HUES48 (cell line): ENCODE measurements around the gene TECPR1.

Source experiments
- H3K27ac ChIP-seq: one replicate; pipeline ENCODE4 v1.7.0; 2013; ENCODE audit warnings: low read depth, low read length, inconsistent platforms
- H3K27me3 ChIP-seq: 2 replicates; pipeline ENCODE4 v1.6.1; 2013; ENCODE audit warnings: mild to moderate bottlenecking, low read length; ENCODE audit not compliant: control insufficient read depth, insufficient read depth
- H3K36me3 ChIP-seq: 2 replicates; pipeline ENCODE4 v1.6.1; 2013; ENCODE audit warnings: low read length; ENCODE audit not compliant: control insufficient read depth, insufficient read depth
- H3K4me1 ChIP-seq: 2 replicates; pipeline ENCODE4 v1.6.1; 2013; ENCODE audit warnings: mild to moderate bottlenecking, low read length; ENCODE audit not compliant: control insufficient read depth, insufficient read depth
- H3K4me3 ChIP-seq: 2 replicates; pipeline ENCODE4 v1.5.1; 2013; ENCODE audit warnings: mild to moderate bottlenecking, low read depth, low read length
- H3K9ac ChIP-seq: 2 replicates; pipeline ENCODE4 v1.6.1; 2013; ENCODE audit warnings: mild to moderate bottlenecking, low read depth, low read length, moderate library complexity
- H3K9me3 ChIP-seq: 2 replicates; pipeline ENCODE4 v1.6.1; 2013; ENCODE audit warnings: low read length; ENCODE audit not compliant: control insufficient read depth, insufficient read depth

The TECPR1 gene

DNA sequence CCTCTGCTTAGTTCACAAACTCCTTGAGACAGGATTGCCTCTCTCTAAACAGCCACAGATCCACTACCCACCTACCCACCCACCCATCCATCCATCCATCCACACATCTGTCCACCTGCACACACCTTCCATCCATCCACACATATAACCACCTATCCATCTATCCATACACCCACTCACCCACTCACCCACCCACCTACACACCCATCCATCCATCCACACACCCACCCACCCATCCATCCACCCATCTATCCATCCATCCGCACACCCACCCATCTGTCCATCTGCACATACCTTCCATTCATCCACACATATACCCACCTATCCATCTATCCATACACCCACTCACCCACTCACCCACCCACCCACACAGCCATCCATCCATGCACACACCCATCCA is 9.7 kb downstream of the TECPR1 start:
- Histone ChIP-seq H3K4me1 (peaks cover 4% of the 10 kb centered on the region; the same call in 1 of the 2 replicates), H3K36me3 (no peaks in the 10 kb centered on the region; the same call in 1 of the 2 replicates), H3K27me3 (no peaks in the 10 kb centered on the region), H3K27ac (no peak overlapping the region), H3K9me3 (no peaks in the 10 kb centered on the region), H3K4me3 (no peak overlapping the region), H3K9ac (no peak overlapping the region)

DNA sequence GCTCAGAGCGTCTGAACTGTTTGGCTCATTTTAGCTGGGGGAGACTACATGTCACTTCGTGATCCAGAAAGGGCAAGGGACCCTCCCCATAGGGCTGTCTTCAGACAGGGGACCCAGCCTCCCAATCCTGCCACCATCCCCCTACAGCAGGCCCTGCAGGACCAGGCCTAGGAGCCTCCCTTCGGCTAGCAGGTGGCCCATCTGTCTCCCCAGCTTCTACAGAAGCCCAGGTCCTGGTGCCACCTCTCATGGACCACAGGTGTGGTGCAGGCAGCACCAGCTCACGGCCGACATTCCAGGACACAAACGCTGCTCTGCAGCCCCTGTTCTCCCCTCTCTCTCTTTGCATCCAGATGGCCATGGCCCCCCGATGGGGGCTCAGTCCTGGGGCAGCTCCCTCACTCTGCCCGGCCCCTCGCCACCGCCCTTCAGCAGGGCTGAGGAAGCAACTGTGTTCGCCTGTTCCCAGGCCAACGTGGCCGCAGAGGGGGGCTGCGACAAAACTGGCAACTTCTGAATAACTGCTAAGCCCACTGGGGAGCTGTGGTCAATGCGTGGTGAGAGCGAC is 10.3 kb downstream of the TECPR1 start:
- H3K27me3 ChIP-seq, result no peaks in the 10 kb centered on the region
- H3K9me3 ChIP-seq, result no peaks in the 10 kb centered on the region
- H3K4me1 ChIP-seq, result peaks cover 4% of the 10 kb centered on the region; the same call in 1 of the 2 replicates
- no peak overlapping the region for H3K27ac ChIP-seq
- H3K36me3 ChIP-seq, result no peaks in the 10 kb centered on the region; the same call in 1 of the 2 replicates
- H3K4me3 ChIP-seq, result no peak overlapping the region
- H3K9ac ChIP-seq, result no peak overlapping the region

DNA sequence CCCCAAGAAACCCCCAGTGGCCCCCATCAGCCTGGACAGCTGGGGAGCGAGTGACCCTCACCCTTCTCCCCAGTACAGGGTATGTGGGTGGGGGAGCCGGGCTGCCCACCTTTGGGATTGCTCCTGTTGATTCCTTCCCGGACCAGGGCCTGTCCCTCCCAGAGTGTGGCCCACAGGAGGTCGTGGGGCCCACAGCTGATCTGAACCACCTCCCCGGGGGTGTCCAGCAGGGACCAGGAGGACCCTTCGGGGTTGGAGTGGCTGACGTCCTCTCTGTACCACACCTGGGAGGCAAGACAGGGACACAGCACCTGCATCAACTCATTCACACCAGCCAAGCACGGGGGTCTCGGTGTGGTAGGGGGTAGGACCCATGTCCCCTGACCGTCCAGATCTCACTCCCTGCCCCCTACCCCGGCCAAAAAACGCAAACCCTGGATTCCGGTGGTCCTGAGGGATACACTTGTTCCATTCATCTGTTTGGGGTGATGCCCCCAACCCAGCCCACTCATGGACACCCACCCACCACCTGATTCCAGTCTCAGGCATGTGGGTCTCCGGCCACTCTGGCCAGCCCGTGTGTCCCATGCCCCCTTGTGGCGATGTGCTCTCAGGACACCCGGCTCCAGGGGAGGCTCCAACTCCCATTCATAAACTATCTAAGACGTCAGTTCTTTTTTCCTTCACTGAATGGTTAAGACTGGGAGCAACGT is 10.9 kb downstream of the TECPR1 start:
- peaks cover 4% of the 10 kb centered on the region; the same call in 1 of the 2 replicates for H3K4me1 ChIP-seq
- no peak overlapping the region for H3K27ac ChIP-seq
- H3K4me3 ChIP-seq, result no peak overlapping the region
- H3K9ac ChIP-seq, result no peak overlapping the region
- H3K9me3 ChIP-seq, result no peaks in the 10 kb centered on the region
- no peaks in the 10 kb centered on the region for H3K27me3 ChIP-seq
- H3K36me3 ChIP-seq, result no peaks in the 10 kb centered on the region; the same call in 1 of the 2 replicates

DNA sequence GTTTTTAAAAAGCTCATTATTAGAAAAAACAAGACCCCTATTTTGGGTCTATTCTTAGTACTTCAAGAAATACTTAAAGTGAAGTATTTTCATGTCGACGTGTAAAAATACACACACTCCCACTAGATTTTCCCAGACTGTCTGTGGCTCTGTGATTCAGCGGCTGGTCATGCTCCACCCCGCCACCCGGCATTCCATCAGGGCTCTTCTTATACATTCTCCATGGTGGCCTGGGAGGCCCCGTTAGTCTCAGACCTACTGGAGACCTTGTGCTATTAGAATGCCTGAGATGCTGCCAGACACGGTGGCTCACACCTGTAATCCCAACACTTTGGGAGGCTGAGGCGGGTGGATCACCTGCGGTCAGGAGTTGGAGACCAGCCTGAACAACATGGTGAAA is 13.1 kb downstream of the TECPR1 start:
- no peaks in the 10 kb centered on the region for H3K27me3 ChIP-seq
- H3K4me3 ChIP-seq, result no peak overlapping the region
- no peak overlapping the region for H3K27ac ChIP-seq
- H3K36me3 ChIP-seq, result no peaks in the 10 kb centered on the region; the same call in 1 of the 2 replicates
- no peak overlapping the region for H3K9ac ChIP-seq
- peaks cover 4% of the 10 kb centered on the region; the same call in 1 of the 2 replicates for H3K4me1 ChIP-seq
- H3K9me3 ChIP-seq, result no peaks in the 10 kb centered on the region

DNA sequence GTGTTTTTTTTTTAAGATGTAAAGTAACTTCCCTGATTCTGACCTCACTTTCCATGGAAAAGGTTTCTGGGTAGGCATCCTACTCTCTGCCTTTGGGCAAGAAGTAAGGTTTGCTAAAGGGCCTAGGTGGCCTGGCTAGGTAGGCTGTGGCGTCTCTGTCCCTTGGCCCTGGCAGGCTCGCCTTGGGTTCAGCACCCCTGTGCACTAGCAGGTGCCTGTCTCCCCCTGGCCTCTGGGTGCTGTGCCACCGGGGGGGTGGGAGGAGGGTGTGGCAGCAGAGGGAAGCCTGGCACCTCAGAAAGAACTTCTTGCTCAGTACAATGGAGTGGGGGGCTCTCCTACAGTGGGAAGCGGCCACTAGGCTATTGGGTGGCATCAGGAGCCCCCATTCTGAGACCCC is 14.0 kb downstream of the TECPR1 start:
- Histone ChIP-seq H3K36me3 (no peaks in the 10 kb centered on the region; the same call in 1 of the 2 replicates), H3K4me3 (no peak overlapping the region), H3K9ac (no peak overlapping the region), H3K27me3 (no peaks in the 10 kb centered on the region), H3K27ac (no peak overlapping the region), H3K9me3 (no peaks in the 10 kb centered on the region), H3K4me1 (peaks cover 4% of the 10 kb centered on the region; the same call in 1 of the 2 replicates)

DNA sequence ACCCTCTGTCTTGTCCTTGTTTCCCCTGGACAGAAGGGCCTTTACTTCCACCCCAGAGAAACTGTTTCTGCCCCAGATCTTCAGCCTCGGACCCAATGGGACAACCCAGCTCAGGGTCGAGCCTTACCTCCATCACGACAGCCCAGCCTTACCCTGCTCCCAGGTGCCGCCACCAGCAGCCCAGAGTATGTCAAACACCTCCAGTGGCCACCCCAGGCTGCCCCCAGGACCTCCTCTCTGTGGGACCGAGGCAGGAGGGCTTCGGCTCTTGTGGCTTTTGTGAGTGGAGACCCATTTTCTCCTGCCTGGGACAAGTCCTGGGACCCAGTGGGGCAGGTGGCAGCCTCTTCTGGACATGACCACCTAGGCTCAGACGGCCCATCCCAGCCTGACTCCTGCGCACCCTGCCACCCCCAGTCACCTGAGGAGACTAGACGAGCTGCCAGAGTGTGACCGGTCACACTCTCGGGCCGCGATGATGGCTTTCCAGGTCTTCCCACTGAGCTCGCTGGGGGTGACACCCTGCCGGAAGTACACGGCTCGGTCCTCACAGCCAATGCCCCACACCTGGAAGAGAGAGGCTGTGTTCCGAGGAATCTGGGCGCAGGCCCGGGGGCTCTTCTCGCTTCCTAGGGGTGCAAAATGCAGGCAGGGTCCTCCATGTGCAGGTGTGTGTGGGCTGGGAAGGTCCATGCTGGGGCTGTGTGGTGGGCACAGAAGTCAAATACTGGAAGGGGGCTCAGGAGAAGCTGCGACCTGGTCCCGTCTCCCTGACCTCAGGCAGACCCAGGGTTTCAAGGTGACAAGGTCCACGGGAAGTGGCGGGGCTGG is 15.5 kb downstream of the TECPR1 start:
- H3K27ac ChIP-seq, result no peak overlapping the region
- H3K9ac ChIP-seq, result no peak overlapping the region
- peaks cover 1% of the 10 kb centered on the region; the same call in 1 of the 2 replicates for H3K4me1 ChIP-seq
- no peaks in the 10 kb centered on the region for H3K27me3 ChIP-seq
- no peak overlapping the region for H3K4me3 ChIP-seq
- H3K9me3 ChIP-seq, result no peaks in the 10 kb centered on the region
- no peaks in the 10 kb centered on the region; the same call in 1 of the 2 replicates for H3K36me3 ChIP-seq

DNA sequence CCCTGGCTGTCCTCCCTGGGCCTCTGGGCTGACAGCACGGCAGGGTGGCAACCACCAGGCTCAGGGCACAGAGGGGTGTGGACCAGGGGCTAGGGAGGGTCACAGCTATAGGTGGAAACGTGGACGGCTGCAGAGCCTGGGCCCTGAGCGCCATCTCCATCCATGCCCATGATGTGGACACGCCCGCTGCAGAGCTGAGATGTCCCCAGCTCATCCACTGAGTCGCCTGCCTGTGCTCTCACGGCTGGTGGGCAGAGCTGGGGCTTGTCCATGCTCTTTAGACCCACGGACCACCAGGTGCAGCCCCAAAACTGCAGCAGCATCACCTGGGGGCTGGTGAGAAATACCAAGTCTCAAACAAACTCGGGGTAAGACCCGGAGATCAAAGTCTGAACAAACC is 16.1 kb downstream of the TECPR1 start:
- Histone ChIP-seq H3K36me3 (no peaks in the 10 kb centered on the region; the same call in 1 of the 2 replicates), H3K27ac (no peak overlapping the region), H3K4me1 (no peaks in the 10 kb centered on the region), H3K27me3 (no peaks in the 10 kb centered on the region), H3K9me3 (no peaks in the 10 kb centered on the region), H3K4me3 (no peak overlapping the region), H3K9ac (no peak overlapping the region)

DNA sequence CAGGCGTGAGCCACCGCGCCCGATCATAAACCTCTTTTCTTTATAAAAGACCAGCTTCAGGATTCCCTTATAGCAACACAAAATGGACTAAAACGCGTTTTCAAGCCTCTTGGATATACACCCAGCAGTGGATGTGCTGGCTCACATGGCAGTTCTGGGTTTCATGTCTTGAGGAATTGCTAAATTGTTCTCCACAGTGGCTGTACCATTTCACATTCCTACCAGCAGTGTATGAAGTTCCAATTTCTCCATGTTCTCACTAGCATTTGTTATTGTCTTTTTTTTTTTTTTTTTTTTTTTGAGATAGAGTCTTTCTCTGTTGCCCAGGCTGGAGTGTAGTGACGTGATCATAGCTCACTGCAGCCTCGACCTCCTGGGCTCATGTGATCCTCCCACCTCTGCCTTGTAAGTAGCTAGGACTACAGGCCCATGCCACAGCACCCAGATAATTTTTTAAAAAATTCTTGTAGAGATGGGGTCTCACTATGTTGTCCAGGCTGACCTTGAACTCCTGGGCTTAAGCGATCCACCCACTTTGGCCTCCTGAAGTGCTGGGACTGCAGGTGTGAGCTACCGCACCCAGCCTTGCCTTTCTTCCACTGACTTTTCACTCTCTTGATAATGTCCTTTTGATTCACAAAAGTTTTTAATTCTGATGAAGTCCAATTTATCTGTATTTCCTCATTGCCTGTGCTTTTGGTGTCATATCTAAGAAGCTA is 17.4 kb downstream of the TECPR1 start:
- Histone ChIP-seq H3K27ac (no peak overlapping the region), H3K36me3 (no peaks in the 10 kb centered on the region; the same call in 1 of the 2 replicates), H3K9me3 (no peaks in the 10 kb centered on the region), H3K4me1 (no peaks in the 10 kb centered on the region), H3K27me3 (no peaks in the 10 kb centered on the region), H3K4me3 (no peak overlapping the region), H3K9ac (no peak overlapping the region)

DNA sequence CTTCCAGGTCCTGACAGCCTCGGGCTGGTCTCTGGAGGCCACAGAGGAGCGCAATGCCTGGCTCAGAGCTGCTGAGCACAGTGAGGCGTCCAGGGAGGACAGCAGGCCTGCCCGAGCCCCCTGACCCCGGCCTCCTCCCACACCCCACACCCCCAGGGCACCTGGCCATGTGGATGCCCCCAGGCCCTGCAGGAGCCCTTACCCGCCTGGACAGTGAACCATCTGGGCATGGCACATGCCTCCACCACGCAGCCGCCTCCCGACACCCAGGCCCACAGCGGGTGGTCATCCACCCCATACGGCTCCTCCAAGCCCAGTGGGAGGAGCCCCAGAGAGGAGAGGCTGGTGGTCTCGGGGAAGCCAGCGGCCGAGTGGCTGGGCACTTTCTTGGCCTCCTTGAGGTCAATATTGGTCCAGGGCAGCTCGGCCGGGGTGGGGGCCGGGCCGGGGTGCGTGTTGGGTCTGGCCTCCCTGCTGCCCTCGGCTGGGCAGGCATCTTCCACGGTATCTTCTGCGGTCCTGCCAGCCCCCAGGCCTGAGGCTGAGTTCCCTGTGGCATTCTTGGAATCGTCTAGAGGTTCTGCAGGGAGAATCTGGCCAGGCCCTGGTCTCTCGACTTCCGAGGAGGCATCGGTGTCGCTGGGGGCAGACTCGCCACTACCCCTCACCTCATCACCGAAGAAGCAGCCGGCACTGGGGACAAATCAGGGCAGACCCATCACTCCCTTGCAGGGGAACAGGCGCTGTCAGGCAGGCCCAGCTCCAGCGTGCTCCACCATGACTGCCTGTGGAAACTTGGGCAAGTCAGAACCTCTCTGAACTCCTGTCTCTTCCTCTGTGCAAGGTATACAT is 18.6 kb downstream of the TECPR1 start:
- Histone ChIP-seq H3K4me3 (no peak overlapping the region), H3K9me3 (no peaks in the 10 kb centered on the region), H3K27ac (no peak overlapping the region), H3K9ac (no peak overlapping the region), H3K27me3 (no peaks in the 10 kb centered on the region), H3K4me1 (no peaks in the 10 kb centered on the region), H3K36me3 (no peaks in the 10 kb centered on the region; the same call in 1 of the 2 replicates)

DNA sequence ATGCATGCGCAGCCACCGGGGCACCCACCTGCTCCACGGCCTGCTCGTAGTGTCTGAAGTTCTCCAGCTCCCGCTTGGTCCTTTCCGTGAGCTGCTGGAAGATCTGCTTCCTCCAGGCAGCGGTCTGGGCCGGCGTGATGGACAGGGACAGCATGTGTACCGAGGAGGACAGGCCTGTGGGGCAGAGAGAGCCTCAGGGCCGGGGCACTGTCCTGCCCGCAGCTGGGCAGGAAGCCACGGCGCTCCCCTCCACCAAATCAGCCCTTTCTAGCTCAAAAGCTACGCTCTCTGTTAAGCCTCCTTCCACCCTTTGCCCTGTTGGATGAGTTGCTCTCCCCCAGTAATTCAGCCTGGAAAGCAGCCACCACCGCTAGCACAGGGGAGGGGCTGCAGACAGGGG is 19.2 kb downstream of the TECPR1 start:
- Histone ChIP-seq H3K9me3 (no peaks in the 10 kb centered on the region), H3K9ac (no peak overlapping the region), H3K36me3 (no peaks in the 10 kb centered on the region), H3K27ac (no peak overlapping the region), H3K27me3 (no peaks in the 10 kb centered on the region), H3K4me1 (no peaks in the 10 kb centered on the region), H3K4me3 (no peak overlapping the region)
